ACC112 (cell line): ENCODE measurements around the gene UBQLN4.

ENCODE experiments used
- H2AFZ ChIP-seq: fragments of 200-600 bp; sonication (generic); one replicate; pipeline ENCODE4 v1.6.0; 2017; ENCODE audit warnings: antibody characterized with exemption, low read length; ENCODE audit not compliant: unreplicated experiment
- H3K27ac ChIP-seq: fragments of 200-600 bp; sonication (generic); 2 replicates; pipeline ENCODE4 v1.5.1; 2014; ENCODE audit warnings: low read depth, mild to moderate bottlenecking, antibody characterized with exemption, low read length, moderate library complexity
- H3K27me3 ChIP-seq: fragments of 200-600 bp; sonication (generic); 2 replicates; pipeline ENCODE4 v1.6.1; 2014; ENCODE audit warnings: mild to moderate bottlenecking, antibody characterized with exemption, low read length, moderate library complexity, mixed read lengths; ENCODE audit not compliant: insufficient read depth
- H3K36me3 ChIP-seq: fragments of 200-600 bp; sonication (generic); 2 replicates; pipeline ENCODE4 v1.6.1; 2016; ENCODE audit warnings: mild to moderate bottlenecking, antibody characterized with exemption, low read length, moderate library complexity, mixed read lengths; ENCODE audit not compliant: insufficient read depth
- H3K4me1 ChIP-seq: fragments of 200-600 bp; sonication (generic); one replicate; pipeline ENCODE4 v1.6.1; 2016; ENCODE audit warnings: low read length, mixed read lengths; ENCODE audit not compliant: insufficient read depth, unreplicated experiment, control insufficient read depth
- H3K4me3 ChIP-seq: fragments of 200-600 bp; sonication (generic); 2 replicates; pipeline ENCODE4 v1.5.1; 2014; ENCODE audit warnings: mild to moderate bottlenecking, low read depth, low read length
- H3K79me2 ChIP-seq: fragments of 200-600 bp; sonication (generic); one replicate; pipeline ENCODE4 v1.6.0; 2016; ENCODE audit warnings: low read length; ENCODE audit not compliant: control insufficient read depth, unreplicated experiment, insufficient read depth

The UBQLN4 gene

GRCh38 chr1:155990005-155990739 lies 63.4 kb downstream of the UBQLN4 start:
- H3K79me2 ChIP-seq: no peaks in the 10 kb centered on the region
- H2AFZ ChIP-seq: no peak overlapping the region
- no peak overlapping the region for H3K4me3 ChIP-seq
- H3K36me3 ChIP-seq: no peaks in the 10 kb centered on the region
- H3K4me1 ChIP-seq: peaks cover 13% of the 10 kb centered on the region
- H3K27me3 ChIP-seq: no peaks in the 10 kb centered on the region
- no peak overlapping the region for H3K27ac ChIP-seq

GRCh38 chr1:155989242-155990004 lies 64.2 kb downstream of the UBQLN4 start:
- Histone ChIP-seq H3K79me2 (no peaks in the 10 kb centered on the region), H3K4me3 (no peak overlapping the region; the same call in 1 of the 2 replicates), H3K27ac (no peak overlapping the region), H3K36me3 (no peaks in the 10 kb centered on the region), H3K27me3 (no peaks in the 10 kb centered on the region), H3K4me1 (peaks cover 13% of the 10 kb centered on the region), H2AFZ (peak overlapping the region; percentile 76)
